Measurements from ENCODE around the gene AFMID.

AFMID gene

DNA sequence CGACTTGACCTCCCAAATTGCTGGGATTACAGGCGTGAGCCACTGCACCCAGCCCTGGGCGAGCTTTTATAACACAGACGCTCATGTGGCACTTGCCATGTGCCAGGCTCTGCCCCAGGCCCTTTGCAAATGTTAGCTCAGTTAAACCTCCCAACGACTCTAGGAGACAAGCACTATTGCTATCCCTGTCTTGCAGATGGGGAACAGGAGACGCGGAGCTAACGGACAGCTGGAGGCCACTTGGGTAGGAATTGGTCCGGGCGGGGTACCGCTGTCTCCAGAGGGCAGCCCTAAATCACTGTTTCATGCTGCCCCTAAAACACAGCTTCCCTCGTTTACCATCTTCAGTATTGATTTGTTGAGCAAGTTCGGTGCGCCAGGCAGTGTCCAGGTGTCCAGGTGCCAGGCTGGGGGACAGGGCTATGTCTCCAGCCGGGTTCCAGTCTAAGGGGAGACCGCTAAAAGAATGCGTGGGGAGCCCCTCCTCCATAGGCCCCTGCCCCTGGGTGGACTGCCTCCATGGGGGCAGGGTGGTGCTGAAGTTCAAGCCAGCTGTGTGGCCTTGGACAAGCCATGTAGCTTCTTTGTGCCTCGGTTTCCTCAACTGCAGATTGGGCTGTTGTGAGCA, 68.0 kb downstream of the AFMID start:
- no peak for DNase-seq (ENCODE audit: low read depth)

- DNase-seq (ENCODE audit: low read depth), result no peak
These were observed 69.0 kb downstream of the AFMID start for GRCh38 chr17:78255953-78256706.

GRCh38 chr17:78256707-78257591, 69.8 kb downstream of the AFMID start:
- no peak for DNase-seq (ENCODE audit: low read depth)
